Peyer's patch (tissue), 4 donors: ENCODE data around the gene MAP4K1. TPM values are rescaled to one million over a fixed set of nuclear protein-coding genes. Genes with fewer than 3 reads are reported as not detected.

ENCODE experiments used
- DNase-seq, 3 donors: peaks; one replicate each; pipeline ENCODE4 v3.0.0-alpha.2; 2017 to 2019
- H3K27ac ChIP-seq, 4 donors: fragments of 200-600 bp; sonication (generic); one replicate each; pipeline ENCODE4 v1.5.1; 2016 to 2019
- H3K27me3 ChIP-seq, 2 donors: fragments of 200-600 bp; sonication (generic); one replicate each; pipeline ENCODE4 v1.5.1; 2019
- H3K36me3 ChIP-seq, 3 donors: fragments of 200-600 bp; sonication (generic); one replicate each; pipeline ENCODE4 v1.5.1; 2016 to 2019
- H3K4me1 ChIP-seq, 4 donors: fragments of 200-600 bp; sonication (generic); one replicate each; pipeline ENCODE4 v1.5.1; 2016 to 2019
- H3K4me3 ChIP-seq, 4 donors: fragments of 200-600 bp; sonication (generic); 1 replicate in 3 of 4; 2 replicates in 1 of 4; pipeline ENCODE4 v1.5.1; 2016 to 2019; ENCODE audit warnings: mild to moderate bottlenecking in 1 of 4
- H3K9me3 ChIP-seq, 4 donors: fragments of 200-600 bp; sonication (generic); one replicate each; pipeline ENCODE4 v1.5.1; 2016 to 2019; ENCODE audit warnings: mild to moderate bottlenecking in 1 of 4
- CTCF ChIP-seq, 6 experiments: fragments of 450-650 bp in 4 of 6; fragments of 200-600 bp in 2 of 6; sonication (generic) in 1 of 6; IDR thresholded peaks; one replicate each; pipeline ENCODE4 v1.5.1; 2017 to 2019; ENCODE audit warnings: antibody characterized with exemption in 6 of 6, mild to moderate bottlenecking in 3 of 6, moderate library complexity in 1 of 6
- POLR2A ChIP-seq, 2 donors: fragments of 450-650 bp; IDR thresholded peaks; one replicate each; pipeline ENCODE4 v1.5.1; 2017; ENCODE audit warnings: antibody characterized with exemption in 2 of 2, mild to moderate bottlenecking in 2 of 2, moderate library complexity in 2 of 2
- total RNA-seq, 4 donors: library from RNA; depleted of rRNA; stranded (reverse); fragments of >200 nt; gene quantifications; one replicate each; pipeline ENCODE4 v1.1.0, GENCODE V29; 2016

Gene MAP4K1
- total RNA-seq, 4 donors from 2014 or later: 7.0 to 116 (median 10.4) TPM

GRCh38 chr19:38624822-38625221 lies 7.1 kb upstream of the MAP4K1 start:
- no peak overlapping the region for H3K4me3 ChIP-seq
- no peaks in the 10 kb centered on the region for H3K27me3 ChIP-seq
- no peaks in the 10 kb centered on the region for H3K9me3 ChIP-seq
- peaks cover 0 to 5% (median 4%) of the 10 kb centered on the region in 4 donors for H3K4me1 ChIP-seq
- no peak for DNase-seq
- TF ChIP-seq POLR2A (IDR thresholded peaks at IDR 0.05): no peak
- TF ChIP-seq CTCF (IDR thresholded peaks at IDR 0.05): no peak
- peaks cover 0 to 94% (median 6%) of the 10 kb centered on the region in 3 donors for H3K36me3 ChIP-seq
- no peak overlapping the region for H3K27ac ChIP-seq

GRCh38 chr19:38619361-38620174 lies 1.8 kb upstream of the MAP4K1 start:
- peak overlapping the region; percentile 82 to 98 (median 84) for H3K27ac ChIP-seq

GRCh38 chr19:38618590-38619360 lies 1.0 kb upstream of the MAP4K1 start, which contains the start of gene EIF3K:
EIF3K (plus strand) TSS chr19:38619188; CDS start chr19:38619269, 81 bp downstream.
- peak; percentile 98 to 100 (median 100) for DNase-seq
- no peaks in the 10 kb centered on the region for H3K9me3 ChIP-seq
- peak within 1 kb of the TSS; percentile 64 to 89 (median 74) for H3K4me3 ChIP-seq
- TF ChIP-seq POLR2A (IDR thresholded peaks at IDR 0.05) (peak; percentile 71 to 76), CTCF (IDR thresholded peaks at IDR 0.05) (peak in 1 of 6 experiments; percentile 0)
- H3K27me3 ChIP-seq: no peaks in the 10 kb centered on the region
- peaks cover 0 to 21% (median 6%) of the 10 kb centered on the region in 4 donors for H3K4me1 ChIP-seq
- H3K36me3 ChIP-seq: peaks cover 0 to 34% (median 4%) of the 10 kb centered on the region in 3 donors
- peak within 1 kb of the TSS; percentile 82 to 98 (median 84) for H3K27ac ChIP-seq

More at GRCh38 chr19:38619361-38620174, 1.8 kb upstream of the MAP4K1 start:
- Histone ChIP-seq H3K27me3 (no peaks in the 10 kb centered on the region), H3K4me1 (peaks cover 0 to 21% (median 6%) of the 10 kb centered on the region in 4 donors), H3K4me3 (peak overlapping the region; percentile 64 to 89 (median 74)), H3K9me3 (no peaks in the 10 kb centered on the region), H3K36me3 (peaks cover 0 to 42% (median 6%) of the 10 kb centered on the region in 3 donors)
- DNase-seq: no peak
- TF ChIP-seq CTCF (IDR thresholded peaks at IDR 0.05): no peak
- TF ChIP-seq POLR2A (IDR thresholded peaks at IDR 0.05): no peak

DNA sequence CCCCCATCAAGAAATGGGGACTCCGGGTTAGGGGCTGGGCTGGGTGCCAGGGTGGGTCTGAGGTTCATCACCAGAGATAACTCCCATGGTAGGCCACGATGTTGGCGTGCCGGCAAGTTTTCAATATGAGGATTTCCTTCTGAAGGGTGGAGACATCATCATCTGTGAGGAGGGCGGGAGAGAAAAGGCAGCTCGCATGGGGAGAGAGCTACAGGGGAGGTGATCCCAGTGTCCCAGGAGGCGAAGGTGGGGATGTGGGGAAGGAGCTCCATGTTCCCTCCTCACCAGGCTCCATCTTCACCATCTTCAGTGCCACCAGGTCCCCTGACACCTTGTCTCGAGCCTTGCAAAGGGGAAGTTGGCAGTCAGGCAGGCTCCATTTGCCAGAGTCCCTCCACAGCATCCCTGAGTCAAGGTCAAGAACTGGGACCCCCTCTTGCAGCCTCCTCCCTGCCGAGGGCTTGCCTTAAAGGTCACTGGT lies 430 bp downstream of the MAP4K1 start:
- H3K27me3 ChIP-seq: no peaks in the 10 kb centered on the region
- H3K27ac ChIP-seq: peak overlapping the region; percentile 52 to 98 (median 70)
- peak in 1 of 3 donors; percentile 44 for DNase-seq
- peaks cover 0 to 22% (median 4%) of the 10 kb centered on the region in 3 donors for H3K36me3 ChIP-seq
- H3K9me3 ChIP-seq: no peaks in the 10 kb centered on the region
- peak overlapping the region; percentile 64 to 89 (median 74) for H3K4me3 ChIP-seq
- TF ChIP-seq CTCF (IDR thresholded peaks at IDR 0.05): no peak
- no peak for TF ChIP-seq POLR2A (IDR thresholded peaks at IDR 0.05)
- H3K4me1 ChIP-seq: peaks cover 0 to 21% (median 6%) of the 10 kb centered on the region in 4 donors

GRCh38 chr19:38616265-38616664 lies 1.5 kb downstream of the MAP4K1 start:
- H3K27me3 ChIP-seq: no peaks in the 10 kb centered on the region
- peak overlapping the region in 2 of 4 donors; percentile 70 to 98 for H3K27ac ChIP-seq
- DNase-seq: no peak
- TF ChIP-seq CTCF (IDR thresholded peaks at IDR 0.05): no peak
- no peak for TF ChIP-seq POLR2A (IDR thresholded peaks at IDR 0.05)
- peaks cover 0 to 12% (median 4%) of the 10 kb centered on the region in 3 donors for H3K36me3 ChIP-seq
- peak overlapping the region in 3 of 4 donors; percentile 13 to 89 (median 72) for H3K4me3 ChIP-seq
- peaks cover 0 to 21% (median 6%) of the 10 kb centered on the region in 4 donors for H3K4me1 ChIP-seq
- H3K9me3 ChIP-seq: no peaks in the 10 kb centered on the region
